GM12892 (cell line): ENCODE results near the gene SCAMP1.

ENCODE experiments used
- POLR2A ChIP-seq: IDR thresholded peaks from 2 replicates; pipeline ENCODE4 v1.6.1; 2011; ENCODE audit warnings: low read depth, low read length, control low read depth
- POLR2AphosphoS5 ChIP-seq: IDR thresholded peaks from 2 replicates; pipeline ENCODE4 v1.6.1; 2011; ENCODE audit warnings: low read depth, low read length, control low read depth
- TAF1 ChIP-seq: IDR thresholded peaks from 2 replicates; pipeline ENCODE4 v1.6.1; 2011; ENCODE audit warnings: low read depth, mild to moderate bottlenecking, control low read depth, low read length, borderline replicate concordance

DNA sequence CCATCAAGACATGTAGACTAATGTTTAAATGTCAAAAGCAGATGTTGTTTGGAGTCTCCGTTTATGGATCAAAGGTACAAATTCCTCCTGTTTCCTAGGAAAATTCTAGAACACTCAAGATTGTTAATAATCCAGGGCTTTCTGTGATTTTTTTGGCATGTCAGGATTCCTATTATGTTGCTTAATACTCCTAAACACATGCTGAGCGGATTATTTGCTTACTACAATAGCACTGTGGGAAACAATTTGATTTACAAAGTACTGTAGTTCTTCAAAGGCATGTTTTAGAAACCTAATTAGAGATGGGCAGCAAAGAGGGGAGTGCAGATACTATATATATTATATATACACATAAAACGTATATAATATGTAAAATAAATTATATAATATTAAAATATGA is 19.0 kb upstream of the SCAMP1 start:
- TF ChIP-seq TAF1 (no peak), POLR2A (no peak), POLR2AphosphoS5 (no peak)
